HCT116 (cell line): Measurements from ENCODE around the gene GTF2H4. TPM values are rescaled to one million over a fixed set of nuclear protein-coding genes. Genes with fewer than 3 reads are reported as not detected.

ENCODE experiments used
- ATAC-seq: fragments of 200-7000 bp; cut with Tn5 transposase; 2 replicates; pipeline ENCODE4 v1.9.1; 2020; ENCODE audit warnings: mild to moderate bottlenecking, moderate library complexity
- BruUV-seq: library from RNA; stranded (reverse); fragments of 400-500 nt; replicated peaks from 2 replicates; lab custom pipeline; 2021; lab: Mats Ljungman, UMichigan
- CTCF ChIA-PET: fragments of 300-600 bp; sonication (Branson Sonifier 250); formaldehyde crosslinking; loops from one replicate; lab custom pipeline; 2021; ENCODE audit warnings: antibody characterized with exemption; lab: Charles Lee
- POLR2A ChIA-PET: fragments of 300-600, 350-600 bp; sonication (Branson Sonifier 250); formaldehyde crosslinking; loops from one replicate; lab custom pipeline; 2021; ENCODE audit warnings: antibody characterized with exemption; lab: Charles Lee
- RAD21 ChIA-PET, 2 experiments: fragments of 300-600 bp; sonication (Branson Sonifier 250); formaldehyde crosslinking; loops; one replicate each; lab custom pipeline; 2023; ENCODE audit warnings: low total read pairs in 2 of 2; ENCODE audit not compliant: uncharacterized antibody in 2 of 2, unreplicated experiment in 2 of 2, low non-redundant PET in 1 of 2; lab: Charles Lee
- DNase-seq: peaks from one replicate; pipeline ENCODE4 v3.0.0-alpha.2; 2010; ENCODE audit warnings: low read depth, low spot score
- H2AFZ ChIP-seq: fragments of 200-600 bp; shearing (Covaris generic), sonication (generic); 2 replicates; pipeline ENCODE4 v1.6.1; 2017; ENCODE audit warnings: low read depth, mixed run types, mixed read lengths, antibody characterized with exemption, low read length; ENCODE audit not compliant: poor library complexity, severe bottlenecking
- H3K27ac ChIP-seq: 2 replicates; pipeline ENCODE4 v1.5.1; 2012; ENCODE audit warnings: low read depth, low read length
- H3K27me3 ChIP-seq: fragments of 200-600 bp; sonication (generic); 2 replicates; pipeline ENCODE4 v1.6.1; 2016; ENCODE audit warnings: mixed run types, low read length, mixed read lengths; ENCODE audit not compliant: insufficient read depth
- H3K36me3 ChIP-seq, 2 experiments: fragments of 200-500 bp in 1 of 2; fragments of 200-600 bp in 1 of 2; sonication (Bioruptor generic) in 1 of 2; sonication (generic) in 1 of 2; 2 replicates each; pipeline versions ENCODE4 v1.5.1 to v1.6.1; 2014 to 2016; ENCODE audit warnings: low read length in 2 of 2, inconsistent platforms in 1 of 2, mixed read lengths in 1 of 2, mixed run types in 1 of 2; ENCODE audit not compliant: insufficient read depth in 2 of 2, control insufficient read depth in 1 of 2
- H3K4me1 ChIP-seq, 2 experiments: fragments of 200-600 bp in 1 of 2; sonication (generic) in 1 of 2; 2 replicates each; pipeline versions ENCODE4 v1.5.1 to v1.6.1; 2012 to 2017; ENCODE audit warnings: low read length in 2 of 2, inconsistent platforms in 1 of 2, mild to moderate bottlenecking in 1 of 2, mixed read lengths in 1 of 2, mixed run types in 1 of 2, moderate library complexity in 1 of 2; ENCODE audit not compliant: insufficient read depth in 2 of 2, control insufficient read depth in 1 of 2
- H3K4me2 ChIP-seq: fragments of 200-600 bp; sonication (generic); 2 replicates; pipeline ENCODE4 v1.6.1; 2017; ENCODE audit warnings: mixed run types, low read length, mixed read lengths
- H3K4me3 ChIP-seq, 2 experiments: fragments of 200-600 bp in 1 of 2; sonication (generic) in 1 of 2; replicated peaks in 1 of 2; 2 replicates each; pipeline ENCODE4 v1.5.1; 2011 to 2016; ENCODE audit warnings: low read length in 2 of 2, control low read depth in 1 of 2, low read depth in 1 of 2, mild to moderate bottlenecking in 1 of 2, mixed read lengths in 1 of 2, mixed run types in 1 of 2
- H3K79me2 ChIP-seq: fragments of 200-600 bp; sonication (generic); 2 replicates; pipeline ENCODE4 v1.6.1; 2017; ENCODE audit warnings: mild to moderate bottlenecking, mixed run types, low read length, moderate library complexity, mixed read lengths; ENCODE audit not compliant: insufficient read depth
- H3K9ac ChIP-seq: fragments of 200-600 bp; sonication (generic); 2 replicates; pipeline ENCODE4 v1.6.1; 2016; ENCODE audit warnings: low read length, mixed read lengths
- H3K9me2 ChIP-seq: fragments of 200-600 bp; sonication (generic), shearing (Covaris generic); 2 replicates; pipeline ENCODE4 v1.6.1; 2017; ENCODE audit warnings: mixed run types, mild to moderate bottlenecking, moderate library complexity; ENCODE audit not compliant: insufficient read depth
- H3K9me3 ChIP-seq, 2 experiments: fragments of 200-500 bp in 1 of 2; fragments of 200-600 bp in 1 of 2; sonication (Bioruptor generic) in 1 of 2; sonication (generic) in 1 of 2; 2 replicates each; pipeline ENCODE4 v1.6.1; 2014 to 2017; ENCODE audit warnings: low read length in 2 of 2, mixed read lengths in 2 of 2, inconsistent platforms in 1 of 2, low read depth in 1 of 2, mild to moderate bottlenecking in 1 of 2, mixed run types in 1 of 2, moderate library complexity in 1 of 2; ENCODE audit not compliant: control insufficient read depth in 1 of 2, insufficient read depth in 1 of 2
- H4K20me1 ChIP-seq: fragments of 200-600 bp; sonication (generic), shearing (Covaris generic); 2 replicates; pipeline ENCODE4 v1.6.1; 2017; ENCODE audit warnings: mixed run types, mild to moderate bottlenecking, moderate library complexity; ENCODE audit not compliant: insufficient read depth
- EGR1 ChIP-seq: IDR thresholded peaks from 2 replicates; pipeline ENCODE4 v1.6.1; 2012; ENCODE audit warnings: low read depth
- POLR2AphosphoS5 ChIP-seq: IDR thresholded peaks from 2 replicates; pipeline ENCODE4 v1.6.1; 2011; ENCODE audit warnings: mild to moderate bottlenecking, low read depth, low read length, moderate library complexity
- SIN3A ChIP-seq: IDR thresholded peaks from 2 replicates; pipeline ENCODE4 v1.6.1; 2012; ENCODE audit warnings: low read depth
- SP1 ChIP-seq: IDR thresholded peaks from 2 replicates; pipeline ENCODE4 v1.6.1; 2012; ENCODE audit warnings: low read depth
- SRF ChIP-seq: IDR thresholded peaks from 2 replicates; pipeline ENCODE4 v1.6.1; 2012; ENCODE audit warnings: low read depth
- TCF7L2 ChIP-seq: IDR thresholded peaks from 2 replicates; pipeline ENCODE4 v1.7.0; 2011; ENCODE audit warnings: borderline replicate concordance, inconsistent platforms; ENCODE audit not compliant: insufficient read depth, insufficient read length; ENCODE audit errors: extremely low read depth
- YY1 ChIP-seq: IDR thresholded peaks from 2 replicates; pipeline ENCODE4 v1.6.1; 2011; ENCODE audit warnings: low read length, low read depth, moderate library complexity, mild to moderate bottlenecking; ENCODE audit not compliant: insufficient replicate concordance; ENCODE audit errors: extremely low read depth
- ZFX ChIP-seq: fragments of 450-650 bp; IDR thresholded peaks from 2 replicates; pipeline ENCODE4 v1.6.1; 2017
- ZNF274 ChIP-seq: fragments of 200-500 bp; sonication (Bioruptor generic); IDR thresholded peaks from 2 replicates; pipeline ENCODE4 v1.6.1; 2014; ENCODE audit warnings: mild to moderate bottlenecking, low read depth, low read length, inconsistent platforms
- intact Hi-C: fragments of 100-400 bp; cut with micrococcal nuclease; formaldehyde crosslinking; loops from 2 replicates; pipeline ENCODE4 v1.10.0; 2022
- total RNA-seq: library from RNA; stranded (reverse); gene quantifications from one replicate; pipeline ENCODE4 v1.2.1, GENCODE V29; 2021; ENCODE audit not compliant: unreplicated experiment
- TF ChIP-seq, protein P1 (sequence below), 3 experiments: fragments of 200-600 bp in 1 of 3; sonication (generic) in 1 of 3; IDR thresholded peaks in 2 of 3; conservative IDR thresholded peaks in 1 of 3; 2 replicates each; pipeline ENCODE4 v1.5.1; 2012 to 2017; ENCODE audit warnings: low read depth in 2 of 3, low read length in 2 of 3, antibody characterized with exemption in 1 of 3, borderline replicate concordance in 1 of 3, control low read depth in 1 of 3, mild to moderate bottlenecking in 1 of 3, mixed read lengths in 1 of 3, mixed run types in 1 of 3, moderate library complexity in 1 of 3; ENCODE audit not compliant: insufficient read depth in 1 of 3
- TF ChIP-seq, protein P2 (sequence below): IDR thresholded peaks from 2 replicates; pipeline ENCODE4 v1.6.1; 2011; ENCODE audit warnings: mild to moderate bottlenecking, low read length, moderate library complexity; ENCODE audit not compliant: insufficient replicate concordance; ENCODE audit errors: extremely low read depth

GTF2H4 gene
- total RNA-seq, 1 experiment from 2014 or later = 59.7 TPM

DNA sequence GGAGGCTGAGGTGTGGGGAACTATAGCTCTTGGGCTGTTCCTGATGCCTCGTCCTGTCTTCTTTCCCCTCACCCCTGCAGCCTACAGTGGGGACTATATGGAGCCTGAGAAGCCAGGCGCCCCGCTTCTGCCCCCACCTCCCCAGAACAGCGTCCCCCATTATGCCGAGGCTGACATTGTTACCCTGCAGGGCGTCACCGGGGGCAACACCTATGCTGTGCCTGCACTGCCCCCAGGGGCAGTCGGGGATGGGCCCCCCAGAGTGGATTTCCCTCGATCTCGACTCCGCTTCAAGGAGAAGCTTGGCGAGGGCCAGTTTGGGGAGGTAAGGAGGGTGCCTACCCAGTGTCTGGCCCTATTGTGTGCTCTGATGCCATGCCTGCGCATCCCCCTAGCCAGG, 11.5 kb upstream of the GTF2H4 start:
- H3K4me3 ChIP-seq = no peak overlapping the region
- no peaks in the 10 kb centered on the region for H3K4me1 ChIP-seq
- H3K9me3 ChIP-seq = no peaks in the 10 kb centered on the region
- no peak overlapping the region for H3K4me2 ChIP-seq
- no TSS peak for BruUV-seq
- no peak overlapping the region for H2AFZ ChIP-seq
- H3K27ac ChIP-seq = no peak overlapping the region
- ChIA-PET POLR2A (interaction anchor here (1.4 kb wide), 1 partner anchor 11 kb away, joined by 4 read pairs; no protein-coding TSS in a partner anchor), CTCF (no interaction called here), RAD21 (no interaction called here)
- intact Hi-C loops = no loop called here
- H3K9ac ChIP-seq = no peak overlapping the region
- no peaks in the 10 kb centered on the region for H3K9me2 ChIP-seq
- ATAC-seq (no peak), DNase-seq (no peak)
- peaks cover 53 to 58% of the 10 kb centered on the region in 2 experiments for H3K36me3 ChIP-seq
- H3K27me3 ChIP-seq = no peaks in the 10 kb centered on the region
- no peaks in the 10 kb centered on the region for H4K20me1 ChIP-seq
- H3K79me2 ChIP-seq = peaks cover 2% of the 10 kb centered on the region; the same call in 1 of the 2 replicates
- TF ChIP-seq ZFX (no peak), SP1 (no peak), POLR2AphosphoS5 (no peak), TCF7L2 (no peak)
- TF ChIP-seq, protein P1, sequence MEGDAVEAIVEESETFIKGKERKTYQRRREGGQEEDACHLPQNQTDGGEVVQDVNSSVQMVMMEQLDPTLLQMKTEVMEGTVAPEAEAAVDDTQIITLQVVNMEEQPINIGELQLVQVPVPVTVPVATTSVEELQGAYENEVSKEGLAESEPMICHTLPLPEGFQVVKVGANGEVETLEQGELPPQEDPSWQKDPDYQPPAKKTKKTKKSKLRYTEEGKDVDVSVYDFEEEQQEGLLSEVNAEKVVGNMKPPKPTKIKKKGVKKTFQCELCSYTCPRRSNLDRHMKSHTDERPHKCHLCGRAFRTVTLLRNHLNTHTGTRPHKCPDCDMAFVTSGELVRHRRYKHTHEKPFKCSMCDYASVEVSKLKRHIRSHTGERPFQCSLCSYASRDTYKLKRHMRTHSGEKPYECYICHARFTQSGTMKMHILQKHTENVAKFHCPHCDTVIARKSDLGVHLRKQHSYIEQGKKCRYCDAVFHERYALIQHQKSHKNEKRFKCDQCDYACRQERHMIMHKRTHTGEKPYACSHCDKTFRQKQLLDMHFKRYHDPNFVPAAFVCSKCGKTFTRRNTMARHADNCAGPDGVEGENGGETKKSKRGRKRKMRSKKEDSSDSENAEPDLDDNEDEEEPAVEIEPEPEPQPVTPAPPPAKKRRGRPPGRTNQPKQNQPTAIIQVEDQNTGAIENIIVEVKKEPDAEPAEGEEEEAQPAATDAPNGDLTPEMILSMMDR (IDR thresholded peaks at IDR 0.05 in 2 of 3, conservative IDR thresholded peaks at IDR 0.05 in 1 of 3; ENCODE audit: borderline replicate concordance in 1 of 3, insufficient read depth in 1 of 3, low read depth in 2 of 3, low read length in 2 of 3) = no peak

DNA sequence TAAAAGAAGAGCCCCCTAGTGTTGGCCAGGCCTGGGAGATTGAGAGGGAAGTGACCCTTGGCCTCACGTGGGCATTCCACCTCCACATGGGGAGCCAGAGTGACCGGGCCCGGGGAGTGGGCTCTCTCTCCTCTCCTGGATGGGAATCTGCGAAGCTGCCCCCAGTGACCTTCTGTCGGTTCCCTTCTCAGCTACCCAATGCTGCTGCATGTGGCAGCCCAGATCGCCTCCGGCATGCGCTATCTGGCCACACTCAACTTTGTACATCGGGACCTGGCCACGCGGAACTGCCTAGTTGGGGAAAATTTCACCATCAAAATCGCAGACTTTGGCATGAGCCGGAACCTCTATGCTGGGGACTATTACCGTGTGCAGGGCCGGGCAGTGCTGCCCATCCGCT, 10.1 kb upstream of the GTF2H4 start:
- Histone ChIP-seq H3K4me2 (no peak overlapping the region), H3K9me3 (no peaks in the 10 kb centered on the region), H3K4me1 (no peaks in the 10 kb centered on the region), H3K4me3 (no peak overlapping the region), H3K79me2 (no peaks in the 10 kb centered on the region), H3K27me3 (no peaks in the 10 kb centered on the region), H3K9me2 (no peaks in the 10 kb centered on the region), H4K20me1 (no peaks in the 10 kb centered on the region), H3K9ac (no peak overlapping the region), H3K36me3 (peaks cover 40 to 44% of the 10 kb centered on the region in 2 experiments; a peak in 3 of 4 replicates), H2AFZ (no peak overlapping the region), H3K27ac (no peak overlapping the region)
- DNase-seq = no peak
- intact Hi-C loops = no loop called here
- CTCF ChIA-PET = no interaction called here
- BruUV-seq = no TSS peak
- ATAC-seq = no peak
- POLR2A ChIA-PET = no interaction called here
- RAD21 ChIA-PET = no interaction called here
- TF ChIP-seq, protein P2, sequence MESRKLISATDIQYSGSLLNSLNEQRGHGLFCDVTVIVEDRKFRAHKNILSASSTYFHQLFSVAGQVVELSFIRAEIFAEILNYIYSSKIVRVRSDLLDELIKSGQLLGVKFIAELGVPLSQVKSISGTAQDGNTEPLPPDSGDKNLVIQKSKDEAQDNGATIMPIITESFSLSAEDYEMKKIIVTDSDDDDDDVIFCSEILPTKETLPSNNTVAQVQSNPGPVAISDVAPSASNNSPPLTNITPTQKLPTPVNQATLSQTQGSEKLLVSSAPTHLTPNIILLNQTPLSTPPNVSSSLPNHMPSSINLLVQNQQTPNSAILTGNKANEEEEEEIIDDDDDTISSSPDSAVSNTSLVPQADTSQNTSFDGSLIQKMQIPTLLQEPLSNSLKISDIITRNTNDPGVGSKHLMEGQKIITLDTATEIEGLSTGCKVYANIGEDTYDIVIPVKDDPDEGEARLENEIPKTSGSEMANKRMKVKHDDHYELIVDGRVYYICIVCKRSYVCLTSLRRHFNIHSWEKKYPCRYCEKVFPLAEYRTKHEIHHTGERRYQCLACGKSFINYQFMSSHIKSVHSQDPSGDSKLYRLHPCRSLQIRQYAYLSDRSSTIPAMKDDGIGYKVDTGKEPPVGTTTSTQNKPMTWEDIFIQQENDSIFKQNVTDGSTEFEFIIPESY = no peak
- TF ChIP-seq EGR1 (no peak), YY1 (no peak), SRF (no peak), SIN3A (no peak), SP1 (no peak), ZNF274 (no peak)
- TF ChIP-seq, protein P1 (IDR thresholded peaks at IDR 0.05 in 2 of 3, conservative IDR thresholded peaks at IDR 0.05 in 1 of 3; ENCODE audit: borderline replicate concordance in 1 of 3, insufficient read depth in 1 of 3, low read depth in 2 of 3, low read length in 2 of 3) = no peak
